Measurements from ENCODE around the gene C1orf159.

The C1orf159 gene

DNA sequence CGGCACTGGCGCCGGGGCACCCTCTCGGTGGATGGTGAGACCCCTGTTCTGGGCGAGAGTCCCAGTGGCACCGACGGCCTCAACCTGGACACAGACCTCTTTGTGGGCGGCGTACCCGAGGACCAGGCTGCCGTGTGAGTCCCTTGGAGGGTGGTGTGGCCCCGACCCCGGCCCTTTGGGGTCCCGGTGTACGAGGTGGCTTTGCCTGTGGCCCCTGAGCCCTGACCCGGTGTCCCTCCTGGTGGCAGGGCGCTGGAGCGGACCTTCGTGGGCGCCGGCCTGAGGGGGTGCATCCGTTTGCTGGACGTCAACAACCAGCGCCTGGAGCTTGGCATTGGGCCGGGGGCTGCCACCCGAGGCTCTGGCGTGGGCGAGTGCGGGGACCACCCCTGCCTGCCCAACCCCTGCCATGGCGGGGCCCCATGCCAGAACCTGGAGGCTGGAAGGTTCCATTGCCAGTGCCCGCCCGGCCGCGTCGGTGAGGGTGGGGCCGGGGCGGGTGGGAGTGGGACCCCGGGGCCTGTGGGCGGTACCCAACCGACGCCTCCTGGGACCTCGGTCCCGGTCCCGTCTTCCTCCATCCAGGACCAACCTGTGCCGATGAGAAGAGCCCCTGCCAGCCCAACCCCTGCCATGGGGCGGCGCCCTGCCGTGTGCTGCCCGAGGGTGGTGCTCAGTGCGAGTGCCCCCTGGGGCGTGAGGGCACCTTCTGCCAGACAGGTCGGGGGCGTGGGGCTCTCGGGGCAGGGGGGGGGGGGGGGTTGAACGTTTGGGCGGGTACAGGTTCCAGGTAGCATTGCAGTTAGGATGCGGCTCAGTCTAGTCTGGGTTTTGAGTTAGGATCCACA, 66.3 kb downstream of the C1orf159 start:
- DNase-seq: no peak

DNA sequence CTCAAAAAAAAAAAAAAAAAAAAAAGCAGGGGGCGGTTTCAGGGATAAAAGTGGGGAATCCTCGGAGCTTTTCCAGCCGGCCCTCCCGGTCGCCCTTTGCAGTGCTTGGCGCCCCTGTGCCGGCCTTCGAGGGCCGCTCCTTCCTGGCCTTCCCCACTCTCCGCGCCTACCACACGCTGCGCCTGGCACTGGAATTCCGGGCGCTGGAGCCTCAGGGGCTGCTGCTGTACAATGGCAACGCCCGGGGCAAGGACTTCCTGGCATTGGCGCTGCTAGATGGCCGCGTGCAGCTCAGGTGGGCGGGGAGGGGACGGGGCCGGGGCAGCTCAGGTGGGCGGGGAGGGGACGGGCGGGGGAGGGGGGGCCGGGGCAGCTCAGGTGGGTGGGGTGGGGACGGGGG, 67.1 kb downstream of the C1orf159 start:
- no peak for DNase-seq

DNA sequence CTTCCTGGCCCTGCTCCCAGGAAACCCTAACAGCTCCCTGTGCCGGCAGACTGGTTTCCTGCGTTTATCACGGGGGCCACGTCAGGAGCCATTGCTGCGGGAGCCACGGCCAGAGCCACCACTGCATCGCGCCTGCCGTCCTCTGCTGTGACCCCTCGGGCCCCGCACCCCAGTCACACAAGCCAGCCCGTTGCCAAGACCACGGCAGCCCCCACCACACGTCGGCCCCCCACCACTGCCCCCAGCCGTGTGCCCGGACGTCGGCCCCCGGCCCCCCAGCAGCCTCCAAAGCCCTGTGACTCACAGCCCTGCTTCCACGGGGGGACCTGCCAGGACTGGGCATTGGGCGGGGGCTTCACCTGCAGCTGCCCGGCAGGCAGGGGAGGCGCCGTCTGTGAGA, 67.9 kb downstream of the C1orf159 start:
- DNase-seq: no peak

DNA sequence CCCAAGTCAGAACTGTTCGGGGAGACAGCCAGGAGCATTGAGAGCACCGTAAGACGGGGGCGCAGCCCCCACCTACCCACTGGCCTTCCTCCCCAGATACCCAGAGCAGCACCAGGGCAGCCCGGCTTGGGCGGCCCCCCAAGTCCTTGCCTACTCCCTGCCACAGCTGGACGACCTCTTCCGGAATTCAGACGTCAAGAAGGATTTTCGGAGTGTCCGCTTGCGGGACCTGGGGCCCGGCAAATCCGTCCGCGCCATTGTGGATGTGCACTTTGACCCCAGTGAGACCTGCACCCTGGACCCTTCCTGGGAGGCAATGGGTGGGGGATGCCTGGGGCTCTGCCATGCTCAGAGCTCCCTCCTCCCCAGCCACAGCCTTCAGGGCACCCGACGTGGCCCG, 68.5 kb downstream of the C1orf159 start:
- DNase-seq: no peak

DNA sequence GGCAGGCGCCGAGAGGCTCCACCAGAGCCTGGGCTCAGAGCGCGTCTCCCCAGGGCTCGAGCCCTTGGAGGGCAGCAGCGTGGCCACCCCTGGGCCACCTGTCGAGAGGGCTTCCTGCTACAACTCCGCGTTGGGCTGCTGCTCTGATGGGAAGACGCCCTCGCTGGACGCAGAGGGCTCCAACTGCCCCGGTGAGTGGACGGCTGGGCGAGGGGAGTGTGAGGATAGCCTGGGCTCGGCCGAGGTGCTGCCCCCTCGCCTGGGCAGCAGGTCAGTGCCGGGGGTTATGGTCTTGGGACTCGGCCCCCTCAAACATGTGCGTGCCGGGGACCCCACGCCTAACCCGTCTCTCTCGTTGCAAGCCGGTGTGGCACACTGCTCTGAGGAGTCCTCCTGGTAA, 69.1 kb downstream of the C1orf159 start:
- DNase-seq: no peak

DNA sequence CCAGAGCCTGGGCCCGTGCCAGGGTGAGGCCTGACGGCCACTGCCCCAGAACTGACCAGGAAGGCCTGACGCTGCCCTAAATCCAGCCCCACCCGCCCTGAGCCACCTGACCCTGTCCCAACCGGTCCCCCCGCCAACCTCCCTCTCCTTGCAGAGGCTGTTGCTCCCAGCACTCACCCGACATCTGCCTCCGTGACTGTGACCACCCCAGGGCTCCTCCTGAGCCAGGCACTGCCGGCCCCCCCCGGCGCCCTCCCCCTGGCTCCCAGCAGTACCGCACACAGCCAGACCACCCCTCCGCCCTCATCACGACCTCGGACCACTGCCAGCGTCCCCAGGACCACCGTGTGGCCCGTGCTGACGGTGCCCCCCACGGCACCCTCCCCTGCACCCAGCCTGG, 69.6 kb downstream of the C1orf159 start:
- DNase-seq: no peak

DNA sequence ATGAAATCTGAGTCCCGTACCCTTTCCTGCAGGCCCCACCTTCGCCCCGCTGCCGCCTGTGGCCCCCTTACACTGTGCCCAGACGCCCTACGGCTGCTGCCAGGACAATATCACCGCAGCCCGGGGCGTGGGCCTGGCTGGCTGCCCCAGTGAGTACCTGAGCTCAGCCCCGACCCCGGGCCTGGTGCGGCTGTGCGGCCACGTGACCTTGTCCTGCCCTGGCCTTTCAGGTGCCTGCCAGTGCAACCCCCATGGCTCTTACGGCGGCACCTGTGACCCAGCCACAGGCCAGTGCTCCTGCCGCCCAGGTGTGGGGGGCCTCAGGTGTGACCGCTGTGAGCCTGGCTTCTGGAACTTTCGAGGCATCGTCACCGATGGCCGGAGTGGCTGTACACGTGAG, 70.8 kb downstream of the C1orf159 start:
- no peak for DNase-seq

DNA sequence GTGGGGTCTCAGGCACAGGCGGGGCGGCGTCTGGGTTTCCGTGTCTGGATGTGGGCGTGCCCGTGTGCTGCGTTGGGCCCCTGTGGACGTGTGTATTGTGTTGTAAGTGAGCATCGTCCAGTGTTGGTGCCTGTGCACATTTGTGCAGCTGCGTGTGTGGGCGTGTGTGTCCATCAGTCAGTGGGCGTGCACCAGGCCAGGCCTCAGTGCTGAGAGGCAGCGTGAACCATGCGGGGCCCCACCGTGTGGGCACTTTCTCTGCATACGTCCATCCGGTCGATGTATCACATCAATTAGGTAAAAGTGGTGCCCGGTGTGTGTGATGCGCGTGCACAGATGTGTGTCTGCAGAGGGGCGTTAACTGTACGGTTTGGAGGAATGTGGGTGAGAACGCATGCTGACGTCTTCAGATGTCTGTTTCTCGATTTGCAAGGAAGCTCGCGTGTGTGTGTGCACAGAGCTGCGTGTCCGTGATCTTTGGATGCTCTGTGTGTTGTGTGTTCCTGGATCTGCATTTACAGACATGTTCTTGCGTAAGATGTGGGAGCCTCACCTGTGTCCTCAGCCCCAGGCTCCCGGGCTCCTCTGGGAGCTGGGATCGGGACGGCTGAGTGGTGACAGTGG, 71.3 kb downstream of the C1orf159 start:
- DNase-seq: no peak

DNA sequence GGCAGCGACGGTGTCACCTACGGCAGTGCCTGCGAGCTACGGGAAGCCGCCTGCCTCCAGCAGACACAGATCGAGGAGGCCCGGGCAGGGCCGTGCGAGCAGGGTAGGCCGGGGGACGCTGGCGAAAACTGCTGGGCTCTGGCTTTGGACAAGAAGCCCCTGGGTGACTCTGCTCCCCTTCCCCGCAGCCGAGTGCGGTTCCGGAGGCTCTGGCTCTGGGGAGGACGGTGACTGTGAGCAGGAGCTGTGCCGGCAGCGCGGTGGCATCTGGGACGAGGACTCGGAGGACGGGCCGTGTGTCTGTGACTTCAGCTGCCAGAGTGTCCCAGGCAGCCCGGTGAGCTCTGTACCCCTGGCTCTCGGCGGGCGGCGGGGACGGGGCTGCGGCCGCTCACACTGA, 72.0 kb downstream of the C1orf159 start:
- DNase-seq: no peak

DNA sequence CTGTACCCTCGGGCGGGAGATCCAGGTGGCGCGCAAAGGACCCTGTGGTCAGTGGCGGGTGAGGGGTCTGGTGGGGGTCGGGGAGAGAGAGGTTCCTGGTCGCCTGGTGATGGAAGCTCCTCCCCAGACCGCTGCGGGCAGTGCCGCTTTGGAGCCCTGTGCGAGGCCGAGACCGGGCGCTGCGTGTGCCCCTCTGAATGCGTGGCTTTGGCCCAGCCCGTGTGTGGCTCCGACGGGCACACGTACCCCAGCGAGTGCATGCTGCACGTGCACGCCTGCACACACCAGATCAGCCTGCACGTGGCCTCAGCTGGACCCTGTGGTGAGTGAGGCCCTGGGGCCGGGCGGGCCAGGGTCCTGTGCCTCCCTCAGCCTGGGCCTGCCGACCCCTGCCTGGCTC, 72.5 kb downstream of the C1orf159 start:
- DNase-seq: no peak

DNA sequence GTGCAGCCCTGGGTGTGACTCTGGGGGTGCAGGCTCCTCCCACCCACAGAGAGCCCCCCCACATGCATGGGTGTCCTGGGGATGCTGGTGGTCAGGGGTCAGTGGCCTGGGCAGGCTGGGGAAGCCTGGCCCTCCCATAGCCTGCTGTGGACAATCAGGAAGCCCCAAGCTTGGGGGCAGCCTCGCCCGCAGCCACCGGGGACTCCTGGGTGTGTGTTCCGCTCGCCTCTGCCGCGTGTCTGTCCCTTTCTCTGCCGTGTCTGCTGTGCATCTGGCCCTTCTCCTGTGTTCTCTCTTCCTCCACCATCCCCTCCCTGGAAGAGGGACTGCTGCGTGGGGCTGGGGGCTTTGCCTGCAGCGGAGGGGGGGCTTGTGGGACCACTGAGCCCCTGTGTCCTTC, 73.1 kb downstream of the C1orf159 start:
- no peak for DNase-seq

DNA sequence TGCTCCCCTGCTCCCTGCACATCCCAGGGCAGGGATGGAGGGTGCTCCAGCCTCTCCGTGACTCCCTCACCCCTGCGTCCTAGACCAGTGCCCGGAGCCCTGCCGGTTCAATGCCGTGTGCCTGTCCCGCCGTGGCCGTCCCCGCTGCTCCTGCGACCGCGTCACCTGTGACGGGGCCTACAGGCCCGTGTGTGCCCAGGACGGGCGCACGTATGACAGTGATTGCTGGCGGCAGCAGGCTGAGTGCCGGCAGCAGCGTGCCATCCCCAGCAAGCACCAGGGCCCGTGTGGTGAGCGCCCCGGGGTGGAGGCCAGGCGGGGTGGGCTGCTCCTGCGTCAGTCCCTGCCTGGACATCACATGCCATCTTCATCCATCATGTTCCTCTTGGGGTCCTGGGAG, 74.0 kb downstream of the C1orf159 start:
- DNase-seq: no peak

DNA sequence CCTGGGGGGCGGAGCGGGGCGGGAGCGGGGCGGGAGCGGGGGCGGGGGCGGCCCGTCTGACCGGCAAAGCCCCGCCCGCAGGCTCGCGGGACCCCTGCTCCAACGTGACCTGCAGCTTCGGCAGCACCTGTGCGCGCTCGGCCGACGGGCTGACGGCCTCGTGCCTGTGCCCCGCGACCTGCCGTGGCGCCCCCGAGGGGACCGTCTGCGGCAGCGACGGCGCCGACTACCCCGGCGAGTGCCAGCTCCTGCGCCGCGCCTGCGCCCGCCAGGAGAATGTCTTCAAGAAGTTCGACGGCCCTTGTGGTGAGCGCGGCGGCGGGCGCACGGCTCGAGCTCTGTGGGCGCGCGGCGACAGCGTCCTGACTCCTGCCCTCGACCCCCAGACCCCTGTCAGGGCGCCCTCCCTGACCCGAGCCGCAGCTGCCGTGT, 74.8 kb downstream of the C1orf159 start:
- DNase-seq: no peak

DNA sequence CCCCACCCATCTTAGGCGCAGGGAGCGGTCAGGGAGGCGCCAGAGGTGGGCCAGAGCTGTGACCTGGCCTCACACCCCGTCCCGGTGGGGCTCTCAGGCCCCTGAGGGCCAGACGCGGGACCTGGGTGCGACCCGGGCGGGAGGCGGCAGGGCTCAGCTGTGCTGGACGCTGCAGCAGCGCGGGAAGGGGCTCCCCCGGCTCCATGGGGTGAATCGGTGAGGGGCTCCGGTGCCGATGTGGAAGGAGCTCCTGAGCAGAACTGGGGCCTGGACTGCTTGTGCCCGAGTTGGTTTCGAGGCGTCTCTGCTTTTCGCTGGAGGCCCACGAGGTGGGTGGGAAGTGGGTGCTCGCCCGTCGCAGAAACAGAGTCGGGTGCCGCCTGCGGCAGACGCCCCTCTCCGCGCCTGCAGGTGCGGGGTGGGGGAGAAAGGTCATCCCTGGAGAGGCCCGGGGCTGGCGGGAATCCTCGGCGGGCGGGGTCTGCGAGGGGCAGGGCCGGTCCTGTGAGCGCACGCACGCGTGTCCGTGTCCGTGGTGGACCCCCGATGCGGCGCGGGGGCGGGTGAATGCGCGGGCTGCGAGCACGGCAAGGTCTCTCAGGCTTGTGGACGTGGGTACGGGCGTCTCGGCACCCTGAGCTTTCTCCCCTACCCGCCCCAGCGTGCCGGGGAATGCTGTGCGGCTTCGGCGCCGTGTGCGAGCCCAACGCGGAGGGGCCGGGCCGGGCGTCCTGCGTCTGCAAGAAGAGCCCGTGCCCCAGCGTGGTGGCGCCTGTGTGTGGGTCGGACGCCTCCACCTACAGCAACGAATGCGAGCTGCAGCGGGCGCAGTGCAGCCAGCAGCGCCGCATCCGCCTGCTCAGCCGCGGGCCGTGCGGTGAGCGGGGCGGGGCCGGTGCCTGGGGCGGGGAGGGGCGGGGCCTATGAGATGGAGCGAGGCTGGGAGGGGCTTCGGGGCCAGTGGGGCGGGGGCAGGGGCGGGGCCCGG, 75.6 kb downstream of the C1orf159 start:
- DNase-seq: peak; percentile 65

DNA sequence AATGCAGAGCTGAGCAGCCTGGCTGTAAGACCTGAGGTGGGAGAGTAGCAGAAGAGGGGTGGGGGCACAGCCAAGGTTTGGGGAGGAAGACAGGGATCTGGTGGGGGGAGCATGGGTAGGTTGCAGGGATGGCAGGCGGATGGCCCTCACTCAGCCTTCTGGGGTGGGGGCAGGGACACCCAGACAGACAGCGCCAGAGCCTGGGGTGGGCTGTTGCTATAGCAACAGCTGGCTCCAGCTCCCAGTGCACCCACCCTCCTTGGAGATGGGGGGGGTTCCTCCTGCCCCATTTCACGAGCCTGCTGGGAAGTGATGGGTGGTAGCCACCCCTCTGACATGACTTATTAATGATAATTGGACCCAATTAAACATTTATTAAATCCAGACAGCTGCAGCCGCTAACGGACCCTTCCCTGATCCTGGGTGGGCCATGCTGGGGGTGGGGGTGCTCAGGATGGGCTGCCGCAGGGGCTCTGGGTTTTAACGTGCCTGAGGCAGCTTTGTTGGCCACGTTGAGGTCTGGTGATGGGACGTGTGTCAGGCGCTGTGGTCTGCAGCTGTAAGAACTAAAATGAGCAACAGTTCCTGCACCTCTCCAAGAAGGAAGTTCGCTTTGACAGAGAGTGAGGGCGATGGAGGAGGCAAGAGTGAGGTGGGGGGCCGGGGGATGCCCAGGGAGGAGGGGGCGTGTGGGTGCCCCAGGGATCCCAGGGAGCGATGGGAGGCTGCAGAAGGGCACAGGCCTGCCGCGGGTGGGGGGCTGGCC, 76.6 kb downstream of the C1orf159 start:
- no peak for DNase-seq

DNA sequence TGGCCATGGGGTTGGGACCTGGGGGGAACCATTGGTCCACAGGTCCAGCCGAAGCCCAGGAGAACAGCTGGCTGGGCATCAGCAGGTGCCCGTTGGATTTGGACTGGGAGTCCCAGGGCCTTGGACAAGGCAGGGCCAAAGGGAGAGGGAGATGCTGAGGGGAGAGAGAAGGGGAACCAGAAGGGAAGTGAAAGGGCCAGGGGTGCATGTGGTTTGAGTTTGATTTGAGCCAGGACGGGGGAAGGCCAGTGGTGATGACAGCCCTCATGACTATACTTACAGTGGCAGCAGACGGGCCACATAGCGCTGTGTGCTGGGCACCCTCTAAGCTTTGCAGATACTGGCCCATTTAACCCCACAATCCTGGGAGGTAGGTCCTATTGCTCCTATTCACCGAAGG, 77.2 kb downstream of the C1orf159 start:
- DNase-seq: no peak

DNA sequence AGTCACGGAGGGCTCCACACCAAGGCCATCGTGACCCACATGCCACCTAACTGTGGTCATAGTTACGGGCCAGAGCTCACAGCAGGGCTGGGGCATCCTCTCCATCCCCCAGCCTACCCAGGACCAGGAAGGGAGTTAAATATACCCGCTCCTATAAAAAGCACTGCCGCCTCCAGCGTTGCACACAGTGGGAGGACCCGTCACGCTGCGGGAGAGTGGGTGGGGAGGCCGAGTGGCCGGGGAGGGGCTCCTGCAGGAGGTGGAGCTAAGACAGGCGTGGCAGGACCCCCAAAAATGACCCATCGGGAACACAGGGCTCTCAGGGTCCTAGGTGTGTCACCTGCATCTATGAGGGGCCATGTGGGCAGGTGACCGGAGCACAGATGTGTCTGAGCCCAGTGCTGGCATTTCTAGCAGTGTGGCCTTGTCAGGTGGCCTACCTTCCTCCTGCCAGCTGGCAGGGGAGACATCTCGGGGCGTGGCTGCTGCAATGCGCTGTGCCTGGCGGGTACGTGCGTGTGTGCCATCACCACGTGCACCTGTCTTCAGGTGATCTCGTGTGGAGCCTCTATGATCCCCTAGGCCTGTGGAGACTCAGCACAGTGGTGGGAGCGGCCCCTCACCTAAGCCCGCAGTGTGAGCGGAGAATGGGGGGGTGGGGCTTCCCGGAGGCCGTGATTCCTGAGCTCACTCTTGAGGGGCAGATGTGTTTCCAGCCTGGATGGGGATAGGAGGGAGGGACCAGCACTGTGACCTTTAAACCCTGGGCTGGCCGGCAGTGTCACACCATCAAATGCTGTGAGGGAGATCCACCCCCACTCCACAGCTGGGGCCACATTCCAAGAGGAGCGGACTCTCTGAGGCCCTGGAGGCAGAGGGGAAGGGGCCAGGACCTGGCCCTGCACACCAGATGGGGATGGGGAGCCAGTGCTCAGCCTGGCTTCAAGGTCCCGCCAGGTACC, 78.2 kb downstream of the C1orf159 start:
- no peak for DNase-seq

DNA sequence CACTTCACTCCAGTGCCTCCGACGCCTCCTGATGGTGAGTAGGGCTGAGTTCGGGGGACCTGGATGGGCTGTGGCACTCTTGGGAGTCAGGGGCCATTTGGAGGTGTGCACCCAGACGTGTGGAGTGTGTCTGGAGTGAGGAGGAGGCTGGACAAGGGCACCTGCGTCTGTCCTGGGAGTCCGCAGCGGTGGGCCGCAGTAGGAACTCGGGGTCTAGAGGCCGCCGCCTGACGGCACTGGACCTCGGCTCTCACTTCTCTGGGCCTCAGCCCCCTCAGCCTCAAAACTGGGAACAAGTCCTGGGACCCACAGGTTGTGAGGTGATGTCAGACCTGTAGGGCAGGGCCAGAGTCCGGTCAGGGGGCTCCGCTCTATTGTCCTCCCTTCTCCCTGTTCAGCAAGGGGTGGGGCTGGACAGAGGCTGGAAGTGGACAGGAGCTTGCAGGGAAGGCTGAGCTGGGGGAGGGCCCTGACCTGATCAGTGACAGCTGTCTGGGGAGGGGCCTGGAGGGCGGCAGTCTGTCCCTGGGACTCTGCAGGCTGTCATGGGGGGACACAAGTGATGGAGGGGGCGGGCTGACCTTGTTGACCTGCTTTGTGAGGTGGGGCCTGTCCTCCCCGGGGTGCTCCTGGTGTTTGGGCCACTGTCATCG, 80.5 kb downstream of the C1orf159 start:
- DNase-seq: no peak

DNA sequence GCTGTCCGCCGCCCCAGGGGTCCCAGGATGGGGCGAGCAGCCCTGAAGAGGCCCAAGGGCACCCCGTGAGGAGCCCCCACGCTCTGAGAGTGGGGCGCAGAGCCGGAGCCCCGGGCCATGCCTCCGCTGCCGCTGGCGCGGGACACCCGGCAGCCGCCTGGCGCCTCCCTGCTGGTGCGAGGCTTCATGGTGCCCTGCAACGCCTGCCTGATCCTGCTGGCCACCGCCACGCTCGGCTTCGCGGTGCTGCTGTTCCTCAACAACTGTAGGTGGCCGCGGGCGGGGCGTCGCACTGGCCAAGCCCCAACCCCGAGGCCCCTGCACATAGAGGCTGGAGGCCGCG, 81.5 kb downstream of the C1orf159 start:
- DNase-seq: no peak

DNA sequence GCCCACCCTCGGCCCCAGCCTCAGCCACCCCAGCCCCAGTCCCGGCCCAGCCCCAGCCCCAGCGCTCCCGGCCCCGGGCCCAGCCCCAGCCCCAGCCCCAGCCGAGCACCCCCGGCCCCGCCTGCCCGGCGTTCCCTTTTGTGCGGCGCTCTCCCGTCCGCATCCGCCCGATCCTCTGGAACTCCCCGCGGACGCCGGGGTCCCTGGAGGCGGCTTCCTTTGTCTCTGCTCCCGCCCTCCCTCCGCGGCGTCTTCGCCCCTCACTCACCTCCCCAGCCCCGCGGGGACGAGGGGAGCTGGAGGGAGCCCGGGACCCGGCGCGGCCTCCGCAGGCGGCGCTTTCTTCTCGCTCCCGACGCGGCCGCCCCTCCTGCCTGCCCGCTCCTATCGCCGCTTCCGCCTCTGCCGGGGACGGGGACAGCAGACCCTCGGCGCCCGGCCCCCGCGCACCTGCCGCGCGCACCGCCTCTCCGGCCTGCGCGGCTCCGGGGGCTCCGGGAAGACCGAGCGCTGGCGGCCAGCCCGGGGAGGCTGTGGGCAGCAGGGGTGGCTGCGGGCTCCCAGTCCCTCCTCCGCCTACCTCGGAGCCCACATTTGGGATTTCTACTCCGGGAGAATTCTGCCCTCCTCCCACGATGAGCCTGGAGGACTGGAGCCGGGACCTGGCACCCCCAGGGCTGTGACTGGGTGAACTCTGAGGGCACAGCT, 82.0 kb downstream of the C1orf159 start:
- DNase-seq: no peak
